IMR-90 (cell line): ENCODE measurements around the gene DNPH1. TPM values are rescaled to one million over a fixed set of nuclear protein-coding genes. Genes with fewer than 3 reads are reported as not detected.

Experiments
- ATAC-seq: fragments of 200-7000 bp; cut with Tn5 transposase; 2 replicates; pipeline ENCODE4 v1.9.1; 2020; ENCODE audit warnings: low read depth, mild to moderate bottlenecking, moderate library complexity
- BruUV-seq: library from RNA; stranded (reverse); fragments of 400-500 nt; replicated peaks from 2 replicates; lab custom pipeline; 2021; lab: Mats Ljungman, UMichigan
- CTCF ChIA-PET: fragments of 300-600 bp; formaldehyde crosslinking; extraction: SDS; loops from one replicate; lab custom pipeline; 2021; ENCODE audit warnings: antibody characterized with exemption; lab: Yijun Ruan, JAX
- POLR2A ChIA-PET: fragments of 300-600 bp; sonication (Branson Sonifier 250); formaldehyde crosslinking; loops from one replicate; lab custom pipeline; 2022; ENCODE audit warnings: antibody characterized with exemption; ENCODE audit not compliant: unreplicated experiment; lab: Charles Lee
- DNase-seq: peaks from one replicate; pipeline ENCODE4 v3.0.0; 2013
- H2AFZ ChIP-seq: replicated peaks from 2 replicates; pipeline ENCODE3; 2013; ENCODE audit warnings: low read length, mild to moderate bottlenecking; ENCODE audit not compliant: poor library complexity
- H2AK5ac ChIP-seq: 2 replicates; pipeline ENCODE4 v1.6.1; 2013; ENCODE audit warnings: low read depth, low read length, inconsistent platforms
- H2AK9ac ChIP-seq: replicated peaks from 2 replicates; pipeline ENCODE3; 2013; ENCODE audit warnings: mild to moderate bottlenecking, low read depth, low read length, moderate library complexity; ENCODE audit not compliant: poor library complexity
- H2BK120ac ChIP-seq: 2 replicates; pipeline ENCODE4 v1.6.1; 2013; ENCODE audit warnings: low read depth, low read length, inconsistent platforms
- H2BK15ac ChIP-seq: 3 replicates; pipeline ENCODE4 v1.6.1; 2013; ENCODE audit warnings: low read depth, low read length, inconsistent platforms
- H2BK20ac ChIP-seq: 2 replicates; pipeline ENCODE4 v1.6.1; 2013; ENCODE audit warnings: low read depth, mild to moderate bottlenecking, inconsistent platforms, low read length, moderate library complexity
- H2BK5ac ChIP-seq: 2 replicates; pipeline ENCODE4 v1.6.1; 2013; ENCODE audit warnings: mild to moderate bottlenecking, low read depth, low read length, inconsistent platforms; ENCODE audit not compliant: poor library complexity, severe bottlenecking
- H3K14ac ChIP-seq: replicated peaks from 2 replicates; pipeline ENCODE4 v1.6.1; 2013; ENCODE audit warnings: low read depth, low read length, inconsistent platforms
- H3K18ac ChIP-seq: 2 replicates; pipeline ENCODE4 v1.6.1; 2013; ENCODE audit warnings: low read depth, low read length, control low read depth
- H3K23ac ChIP-seq: 2 replicates; pipeline ENCODE4 v1.6.1; 2013; ENCODE audit warnings: low read depth, low read length, inconsistent platforms
- H3K27ac ChIP-seq: 2 replicates; pipeline ENCODE4 v1.5.1; 2013; ENCODE audit warnings: mild to moderate bottlenecking, control low read depth, low read length; ENCODE audit not compliant: insufficient read depth
- H3K27me3 ChIP-seq: 2 replicates; pipeline ENCODE4 v1.6.1; 2013; ENCODE audit warnings: low read length; ENCODE audit not compliant: control insufficient read depth, insufficient read depth
- H3K36me3 ChIP-seq: 2 replicates; pipeline ENCODE4 v1.6.1; 2013; ENCODE audit warnings: low read length, mixed read lengths; ENCODE audit not compliant: control insufficient read depth, insufficient read depth
- H3K4ac ChIP-seq: 2 replicates; pipeline ENCODE4 v1.6.1; 2013; ENCODE audit warnings: low read depth, low read length, inconsistent platforms
- H3K4me1 ChIP-seq: 2 replicates; pipeline ENCODE4 v1.6.1; 2013; ENCODE audit warnings: low read length, mixed read lengths; ENCODE audit not compliant: control insufficient read depth, insufficient read depth
- H3K4me2 ChIP-seq: 2 replicates; pipeline ENCODE4 v1.6.1; 2013; ENCODE audit warnings: low read depth, mild to moderate bottlenecking, control low read depth, low read length, moderate library complexity
- H3K4me3 ChIP-seq: 2 replicates; pipeline ENCODE4 v1.5.1; 2013; ENCODE audit warnings: low read depth, mild to moderate bottlenecking, control low read depth, low read length, moderate library complexity; ENCODE audit not compliant: insufficient read depth
- H3K56ac ChIP-seq: 2 replicates; pipeline ENCODE4 v1.6.1; 2013; ENCODE audit warnings: low read length, inconsistent platforms; ENCODE audit not compliant: insufficient read depth; ENCODE audit errors: extremely low read depth
- H3K79me1 ChIP-seq, 2 experiments: 2 replicates each; pipeline ENCODE4 v1.6.1; 2013; ENCODE audit warnings: low read length in 2 of 2, inconsistent platforms in 1 of 2, low read depth in 1 of 2
- H3K9ac ChIP-seq: 2 replicates; pipeline ENCODE4 v1.6.1; 2013; ENCODE audit warnings: low read depth, low read length, control low read depth
- H3K9me1 ChIP-seq: 2 replicates; pipeline ENCODE4 v1.6.1; 2013; ENCODE audit warnings: low read length, inconsistent platforms; ENCODE audit not compliant: insufficient read depth
- H3K9me3 ChIP-seq: 2 replicates; pipeline ENCODE4 v1.6.1; 2013; ENCODE audit warnings: low read length; ENCODE audit not compliant: control insufficient read depth, insufficient read depth
- H4K20me1 ChIP-seq: 2 replicates; pipeline ENCODE4 v1.6.1; 2013; ENCODE audit warnings: low read length, inconsistent platforms; ENCODE audit not compliant: insufficient read depth
- H4K5ac ChIP-seq: 2 replicates; pipeline ENCODE4 v1.6.1; 2013; ENCODE audit warnings: mild to moderate bottlenecking, low read depth, low read length, control low read depth
- H4K8ac ChIP-seq, 2 experiments: 2 replicates each; pipeline ENCODE4 v1.6.1; 2013; ENCODE audit warnings: low read depth in 2 of 2, low read length in 2 of 2, control low read depth in 1 of 2, inconsistent platforms in 1 of 2
- H4K91ac ChIP-seq: 2 replicates; pipeline ENCODE4 v1.6.1; 2013; ENCODE audit warnings: low read depth, low read length, inconsistent platforms; ENCODE audit not compliant: insufficient read depth
- ELK1 ChIP-seq: fragments of 150-350 bp; IDR thresholded peaks from 2 replicates; pipeline ENCODE4 v1.6.1; 2016; ENCODE audit warnings: low read depth, mild to moderate bottlenecking, low read length, moderate library complexity, borderline replicate concordance
- USF2 ChIP-seq: fragments of 150-350 bp; IDR thresholded peaks from 2 replicates; pipeline ENCODE4 v1.6.1; 2017; ENCODE audit warnings: mild to moderate bottlenecking, antibody characterized with exemption, low read length, low read depth
- WGBS, 2 experiments: methylation state at CpG; one replicate each; pipeline versions ENCODE4 v1.1.5 to v1.1.7; 2013; ENCODE audit warnings: missing lambda C conversion rate in 2 of 2; ENCODE audit not compliant: insufficient read length in 1 of 2; ENCODE audit errors: extremely low coverage in 2 of 2; 5-methylcytosine and 5-hydroxymethylcytosine counted together
- dilution Hi-C: fragments of 300-500 bp; cut with HindIII; formaldehyde crosslinking; loops from one replicate; pipeline ENCODE4 v1.14.3; 2018; ENCODE audit warnings: low sequenced_read_pairs; ENCODE audit not compliant: unreplicated experiment
- in situ Hi-C: fragments of 300-500 bp; cut with MboI; formaldehyde crosslinking; loops from 3 replicates; pipeline ENCODE4 v1.14.3; 2019; ENCODE audit warnings: low sequenced_read_pairs, inconsistent platforms, mixed read lengths
- intact Hi-C: fragments of 100-400 bp; cut with micrococcal nuclease; formaldehyde crosslinking; loops from 2 replicates; pipeline ENCODE4 v1.10.0; 2022
- polyA plus RNA-seq, 3 experiments: library from polyadenylated mRNA; depleted of rRNA; stranded (reverse); fragments of >200 nt; gene quantifications; 2 replicates each; pipeline ENCODE4 v1.2.3, GENCODE V29; 2012; ENCODE audit warnings: low replicate concordance in 1 of 3
- total RNA-seq: library from RNA; depleted of rRNA; stranded (reverse); fragments of >200 nt; gene quantifications from 2 replicates; pipeline ENCODE4 v1.2.3, GENCODE V29; 2012

The DNPH1 gene
- total and polyA plus RNA-seq, 2 of the 4 experiments (the other 2 are of a cell fraction) = 19.0 to 47.8 TPM

GRCh38 chr6:43219814-43220213 is 9.5 kb downstream of the DNPH1 start:
- no peaks in the 10 kb centered on the region for H4K20me1 ChIP-seq
- H2AK5ac ChIP-seq = no peak overlapping the region
- no peak overlapping the region for H3K14ac ChIP-seq
- dilution Hi-C loops (no loop called here), in situ Hi-C loops (no loop called here), intact Hi-C loops (no loop called here)
- no peak overlapping the region for H2BK20ac ChIP-seq
- no peak overlapping the region for H2AFZ ChIP-seq
- no peak for DNase-seq
- ChIA-PET CTCF (no interaction called here), POLR2A (no interaction called here)
- TF ChIP-seq USF2 (no peak), ELK1 (no peak)
- no peak overlapping the region for H2BK5ac ChIP-seq
- no peaks in the 10 kb centered on the region for H3K79me1 ChIP-seq
- H4K8ac ChIP-seq = no peak overlapping the region
- H3K36me3 ChIP-seq = peaks cover 54% of the 10 kb centered on the region
- H3K4me1 ChIP-seq = peaks cover 2% of the 10 kb centered on the region; the same call in 1 of the 2 replicates
- no TSS peak for BruUV-seq
- no peak overlapping the region for H3K18ac ChIP-seq
- ATAC-seq = no peak
- H4K91ac ChIP-seq = no peak overlapping the region
- no peaks in the 10 kb centered on the region; the same call in 1 of the 2 replicates for H3K9me1 ChIP-seq
- no peak overlapping the region for H2AK9ac ChIP-seq
- H4K5ac ChIP-seq = no peak overlapping the region
- H3K56ac ChIP-seq = no peak overlapping the region
- no peak overlapping the region for H2BK15ac ChIP-seq
- H3K23ac ChIP-seq = no peak overlapping the region
- H3K4me2 ChIP-seq = no peak overlapping the region
- no peak overlapping the region for H3K4ac ChIP-seq
- WGBS, 2 experiments = 92% methylated on average over 2 of the region's 7 CpGs; no CpG with 5 or more reads in 1 of the 2 experiments
- no peaks in the 10 kb centered on the region for H3K9me3 ChIP-seq
- H3K27ac ChIP-seq = no peak overlapping the region
- no peak overlapping the region for H2BK120ac ChIP-seq
- H3K27me3 ChIP-seq = no peaks in the 10 kb centered on the region
- H3K9ac ChIP-seq = no peak overlapping the region
- no peak overlapping the region for H3K4me3 ChIP-seq
